HG03571 (cell line): Measurements from ENCODE around the gene CLIC4.
"Not testable (repeated sequence)": the region's sequence is repeated elsewhere in the genome, so short reads cannot be mapped to it uniquely, and the experiment has no call there.

Source experiments
- ATAC-seq: cut with Tn5 transposase; IDR thresholded peaks from one replicate; pipeline ENCODE4 v1.9.1; 2021; ENCODE audit not compliant: unreplicated experiment

CLIC4 gene

DNA sequence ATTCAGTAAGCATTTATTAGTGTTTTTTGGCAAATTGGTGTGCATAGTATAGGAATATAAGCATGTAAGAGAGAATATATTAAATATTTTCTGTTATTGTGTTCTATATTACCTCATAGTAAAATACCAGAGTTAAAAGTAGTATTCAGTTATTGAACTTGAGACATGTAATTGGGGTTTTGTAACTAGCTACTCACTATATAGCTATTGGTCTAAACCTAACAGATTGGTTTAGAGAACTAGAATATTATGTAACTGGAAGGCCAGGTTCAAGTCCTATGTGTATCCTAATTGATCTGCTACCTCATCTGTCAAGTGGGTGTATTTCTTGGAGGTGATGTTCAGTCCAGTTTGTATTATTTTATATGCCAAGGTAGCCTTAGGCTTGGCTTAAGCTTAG lies 26.3 kb downstream of the CLIC4 start:
- ATAC-seq: no peak

DNA sequence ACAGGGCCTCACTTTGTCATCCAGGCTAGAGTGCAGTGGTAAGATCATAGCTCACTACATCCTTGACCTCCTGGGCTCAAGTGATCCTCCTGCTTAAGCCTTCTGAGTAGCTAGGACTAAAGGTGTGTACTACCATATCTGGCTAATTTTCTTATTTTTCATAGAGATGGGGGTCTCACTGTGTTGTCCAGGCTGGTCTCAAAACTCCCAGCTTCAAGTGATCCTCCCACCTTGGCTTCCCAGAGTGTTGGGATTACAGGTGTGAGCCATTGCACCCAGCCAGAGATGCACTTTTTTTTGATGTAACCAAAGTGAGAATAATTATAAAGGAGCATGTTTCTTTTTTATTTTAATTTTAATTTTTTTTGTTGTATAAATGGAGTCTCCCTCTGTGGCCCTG lies 28.4 kb downstream of the CLIC4 start:
- ATAC-seq: no peak

DNA sequence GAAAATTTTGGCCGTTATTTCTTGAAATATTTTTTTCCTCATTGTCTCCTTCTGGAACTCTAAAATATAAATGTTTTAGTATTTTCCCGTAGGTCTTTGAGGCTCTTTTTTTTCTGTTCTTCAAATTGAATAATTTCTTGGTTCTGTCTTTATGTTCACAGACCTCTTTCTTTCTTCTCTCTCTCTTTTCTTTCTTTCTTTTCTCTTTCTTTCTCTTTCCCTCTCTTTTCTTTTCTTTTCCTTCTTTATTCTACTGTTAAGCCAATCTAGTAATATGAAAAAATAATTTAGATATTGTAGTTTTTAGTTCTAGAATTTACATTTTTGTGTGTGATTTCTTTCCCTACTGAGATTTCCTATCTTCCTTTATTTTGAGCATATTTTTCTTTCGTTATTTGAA lies 30.1 kb downstream of the CLIC4 start:
- ATAC-seq: no peak

DNA sequence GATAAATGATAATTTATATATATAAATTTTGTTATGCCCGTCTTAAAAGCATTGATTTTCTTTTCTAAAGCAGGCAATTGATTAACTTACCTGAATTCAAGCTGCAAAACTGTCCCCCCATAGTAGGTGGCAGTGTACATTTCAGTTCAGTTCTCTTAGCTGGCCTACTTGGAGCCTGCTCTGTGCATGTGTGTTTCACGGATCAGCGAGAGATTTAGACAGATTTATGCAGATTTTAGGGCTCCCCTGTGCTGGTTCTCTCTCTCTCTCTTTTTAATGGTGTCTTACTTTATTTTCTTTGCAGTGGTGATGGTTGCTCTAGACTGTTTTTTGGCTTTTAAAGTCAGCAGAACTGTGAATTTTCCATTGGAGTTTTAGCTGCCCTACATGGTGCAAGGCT lies 30.7 kb downstream of the CLIC4 start:
- ATAC-seq: no peak

DNA sequence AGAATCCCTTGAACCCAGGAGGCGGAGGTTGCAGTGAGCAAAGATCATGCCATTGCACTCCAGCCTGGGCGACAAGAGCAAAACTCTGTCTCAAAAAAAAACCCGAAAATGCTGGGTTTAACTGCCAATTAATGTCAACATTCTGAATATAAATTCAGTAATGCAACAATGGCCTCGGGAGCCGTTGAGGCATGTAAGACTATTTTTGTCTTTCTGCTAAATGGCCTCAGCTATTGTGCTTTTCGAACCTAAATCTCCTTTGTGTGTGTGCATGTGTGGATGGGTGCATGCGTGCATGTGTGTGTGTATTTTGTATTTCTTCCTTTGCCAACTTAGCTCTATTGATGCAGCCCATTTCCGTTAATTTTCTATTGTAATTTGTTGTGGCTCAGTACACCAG lies 31.6 kb downstream of the CLIC4 start:
- ATAC-seq: no peak

DNA sequence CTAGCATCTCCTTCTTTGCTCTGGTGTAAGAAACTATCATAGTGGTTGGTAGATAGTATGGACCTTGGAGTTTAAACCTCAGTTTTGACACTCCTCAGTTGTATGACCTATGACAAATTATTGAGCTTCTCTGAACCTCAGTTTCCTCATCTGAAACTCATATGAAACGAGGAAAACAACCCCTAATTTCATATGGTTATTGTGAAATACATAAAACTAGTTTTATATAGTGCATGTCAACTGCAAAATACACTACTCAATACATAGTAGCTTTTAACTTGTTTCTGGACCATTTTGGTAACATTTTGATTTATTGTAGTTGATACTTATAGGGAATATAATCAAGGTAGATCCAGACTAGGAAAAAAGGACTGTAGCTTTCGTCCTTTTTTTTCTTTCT lies 32.9 kb downstream of the CLIC4 start:
- ATAC-seq: no peak

DNA sequence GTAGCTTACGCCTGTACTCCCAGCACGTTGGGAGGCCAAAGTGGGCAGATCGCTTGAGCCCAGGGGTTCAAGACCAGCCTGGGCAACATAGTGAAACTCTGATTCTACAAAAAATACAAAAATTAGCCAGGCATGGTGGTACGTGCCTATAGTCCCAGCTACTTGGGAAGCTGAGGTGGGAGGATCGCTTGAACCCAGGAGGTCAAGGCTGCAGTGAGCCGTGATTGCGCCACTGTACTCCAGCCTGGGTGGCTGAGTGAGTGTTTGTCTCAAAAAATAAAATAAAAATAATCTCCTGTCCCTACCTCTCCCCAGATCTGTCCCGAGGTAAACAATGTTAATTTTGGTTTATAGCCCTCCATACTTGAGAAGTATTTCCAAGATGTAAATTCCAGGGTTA lies 34.0 kb downstream of the CLIC4 start:
- not testable (repeated sequence) for ATAC-seq

DNA sequence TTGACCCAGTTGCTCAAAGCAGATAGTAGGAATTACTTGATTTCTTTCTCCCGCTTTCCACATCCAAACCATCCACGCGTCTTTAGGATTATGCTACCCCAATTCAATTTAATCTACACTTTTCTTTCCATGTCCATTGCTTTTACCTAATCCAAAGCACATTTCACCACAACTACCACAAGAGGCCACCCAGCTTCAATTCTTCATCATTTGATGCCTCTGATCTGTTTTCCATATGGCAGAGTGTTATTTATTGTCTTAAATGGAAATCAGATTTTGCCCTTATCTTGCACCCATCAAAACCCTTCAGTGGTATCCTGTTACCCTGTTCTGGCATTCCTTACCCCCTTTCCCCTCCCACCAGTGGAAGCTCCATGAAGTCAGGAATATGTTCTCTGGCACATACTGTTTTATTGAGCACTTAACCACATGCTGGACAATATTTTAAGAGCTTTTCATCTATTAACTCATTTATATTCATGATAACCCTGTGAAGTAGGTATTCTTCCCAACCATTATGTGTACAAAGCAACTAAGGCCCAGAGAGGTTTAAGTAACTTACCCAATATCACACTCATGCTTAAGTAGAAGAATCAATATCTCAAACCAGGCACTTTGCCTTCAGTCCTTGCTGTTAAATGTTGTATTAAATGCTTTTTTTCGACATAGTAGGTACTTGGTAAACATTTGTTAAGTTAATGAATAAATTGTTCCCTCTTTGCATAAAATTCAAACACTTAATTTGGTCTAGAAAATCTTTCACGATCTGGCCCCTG lies 34.6 kb downstream of the CLIC4 start:
- ATAC-seq: no peak

DNA sequence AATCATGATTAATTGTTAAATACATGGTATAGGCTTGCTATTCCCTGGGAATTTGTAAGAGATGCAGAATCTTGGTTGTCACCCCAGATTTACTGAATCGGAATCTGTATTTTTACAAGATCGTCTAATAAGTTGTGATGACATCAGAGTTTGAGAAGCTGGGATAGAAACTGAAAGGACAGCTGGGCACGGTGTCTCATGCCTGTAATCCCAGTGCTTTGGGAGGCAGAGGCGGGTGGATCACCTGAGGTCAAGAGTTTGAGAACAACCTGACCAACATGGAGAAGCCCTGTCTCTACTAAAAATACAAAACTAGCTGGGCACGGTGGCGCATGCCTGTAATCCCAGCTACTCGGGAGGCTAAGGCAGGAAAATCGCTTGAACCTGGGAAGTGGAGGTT lies 35.4 kb downstream of the CLIC4 start:
- ATAC-seq: not testable (repeated sequence)

DNA sequence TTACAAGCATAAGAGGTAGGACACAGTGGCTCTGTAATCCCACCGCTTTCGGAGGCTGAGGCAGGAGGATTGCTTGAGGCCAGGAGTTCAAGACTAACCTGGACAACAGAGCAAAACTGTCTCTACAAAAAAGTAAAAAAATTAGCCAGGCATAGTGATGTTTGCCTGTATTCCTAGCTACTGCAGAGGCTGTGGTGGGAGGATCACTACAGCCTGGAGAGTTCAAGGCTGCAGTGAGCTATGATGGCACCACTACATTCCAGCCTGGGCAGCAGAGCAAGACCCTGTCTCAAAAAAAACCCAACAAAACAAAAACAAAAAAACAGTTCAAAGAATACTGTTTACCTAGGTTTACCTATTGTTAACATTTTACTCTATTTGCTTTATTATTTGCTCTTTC lies 37.4 kb downstream of the CLIC4 start:
- no peak for ATAC-seq

DNA sequence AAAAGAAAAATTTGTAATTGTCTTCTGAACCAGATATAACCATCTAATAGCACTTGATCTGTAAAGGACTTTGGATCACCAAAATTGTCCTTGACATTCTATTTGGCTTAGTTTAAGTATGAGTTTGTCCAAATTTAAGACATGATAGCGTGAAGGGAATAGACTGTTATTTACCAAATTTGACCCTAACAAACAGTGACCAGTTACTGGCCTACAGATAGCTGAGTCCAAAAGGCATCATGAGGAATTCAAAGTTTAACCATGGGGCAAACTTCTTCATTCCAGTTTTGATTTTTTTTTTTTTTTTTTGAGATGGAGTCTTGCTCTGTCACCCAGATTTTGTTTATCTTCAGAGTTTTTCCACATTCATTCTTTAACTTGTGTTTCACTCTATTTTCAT lies 38.5 kb downstream of the CLIC4 start:
- ATAC-seq: no peak

DNA sequence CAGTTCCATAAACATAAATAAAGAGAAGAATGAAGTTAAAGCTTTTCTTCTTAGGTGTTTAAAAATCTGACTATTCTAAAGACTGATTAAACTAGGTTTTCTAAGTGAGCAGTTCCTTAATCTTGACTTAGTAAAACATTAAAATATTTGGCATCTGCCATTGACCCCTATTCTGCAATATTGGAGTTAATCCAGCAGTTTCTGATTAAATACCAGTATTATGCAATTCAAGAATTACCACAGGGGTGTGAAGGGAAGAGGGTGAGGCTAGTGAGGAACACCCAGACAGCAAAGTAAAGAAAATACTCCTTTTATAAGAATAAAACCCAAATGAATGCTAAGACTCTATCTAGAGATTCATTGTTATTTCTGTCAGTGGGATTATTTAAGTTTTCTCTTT lies 40.9 kb downstream of the CLIC4 start:
- no peak for ATAC-seq

DNA sequence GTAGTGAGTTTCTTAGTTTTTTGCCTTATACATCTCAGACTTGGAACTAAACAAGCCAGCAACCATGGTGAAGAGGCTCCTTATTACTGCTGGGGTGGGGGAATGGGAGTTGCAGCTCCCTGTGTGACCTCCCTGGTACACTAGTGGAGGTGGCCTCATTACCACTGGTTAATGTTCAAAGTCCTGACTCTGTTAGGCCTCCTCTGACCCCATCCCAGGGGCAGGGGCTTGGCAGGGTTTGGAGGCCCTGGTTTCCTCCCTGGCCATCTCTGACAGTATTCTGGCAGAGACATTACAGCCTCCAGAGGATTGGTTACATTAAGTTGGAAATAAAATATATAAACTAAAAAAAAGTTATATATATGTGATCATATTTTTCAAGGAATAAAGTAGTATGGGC lies 45.2 kb downstream of the CLIC4 start:
- no peak for ATAC-seq

DNA sequence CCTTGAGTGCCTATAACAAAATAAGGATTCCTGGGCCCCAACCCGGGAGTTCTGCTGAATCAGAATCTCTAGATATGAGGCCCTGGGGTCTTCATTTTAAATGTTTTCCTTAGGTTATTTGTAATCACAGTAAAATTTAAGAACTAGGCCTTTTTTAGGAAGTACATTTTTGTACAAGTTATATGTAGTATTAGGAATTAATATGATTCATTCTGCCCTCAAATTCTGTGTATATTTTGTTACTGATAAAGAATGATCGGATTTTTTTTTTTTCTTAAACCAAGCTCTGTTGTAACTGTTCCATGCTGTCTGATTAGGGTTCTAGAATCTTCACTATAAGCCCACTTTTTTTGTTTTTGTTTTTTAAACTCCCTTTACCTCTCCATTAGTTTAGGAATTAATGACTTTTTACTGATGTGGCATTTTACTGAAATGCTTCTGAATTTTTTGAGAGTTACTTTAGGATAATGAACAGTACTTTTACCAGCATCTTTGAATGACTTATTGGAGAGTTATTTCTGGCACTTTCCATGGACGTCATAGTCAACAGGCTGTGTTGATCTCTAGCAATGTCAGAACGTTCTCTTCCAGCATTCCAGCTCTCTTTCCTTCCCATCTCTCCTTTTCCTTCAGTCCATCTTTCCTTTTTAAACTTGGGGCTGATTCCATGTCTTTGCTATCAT lies 48.3 kb downstream of the CLIC4 start:
- no peak for ATAC-seq

DNA sequence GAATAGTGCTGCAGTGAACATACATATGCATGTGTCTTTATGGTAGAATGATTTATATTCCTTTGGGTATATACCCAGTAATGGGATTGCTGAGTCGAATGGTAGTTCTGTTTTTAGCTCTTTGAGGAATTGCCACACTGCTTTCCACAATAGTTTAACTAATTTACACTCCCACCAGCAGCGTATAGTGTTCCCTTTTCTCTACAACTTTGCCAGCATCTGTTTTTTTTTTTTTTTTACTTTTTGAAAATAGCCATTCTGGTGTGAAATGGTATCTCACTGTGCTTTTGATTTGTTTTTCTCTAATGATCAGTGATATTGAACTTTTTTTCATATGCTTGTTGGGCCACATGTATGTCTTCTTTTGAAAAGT lies 48.9 kb downstream of the CLIC4 start:
- ATAC-seq: not testable (repeated sequence)

DNA sequence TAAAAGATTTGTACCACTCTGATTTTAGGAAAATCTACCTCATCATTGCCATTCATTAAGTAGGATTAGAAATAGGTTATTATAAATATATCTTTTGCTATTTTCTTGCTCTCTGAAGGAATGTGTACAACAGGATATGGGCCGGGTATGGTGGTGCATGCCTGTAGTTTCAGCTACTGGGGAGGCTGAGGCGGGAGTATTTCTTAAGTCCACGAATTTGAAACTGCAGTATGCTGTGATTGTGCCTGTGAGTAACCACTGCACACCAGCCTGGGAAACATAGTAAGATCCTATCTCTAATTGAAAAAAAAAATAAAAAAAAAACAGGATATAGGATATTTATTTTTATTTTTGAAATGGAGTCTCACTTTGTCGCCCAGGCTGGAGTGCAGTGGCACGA lies 50.0 kb downstream of the CLIC4 start:
- no peak for ATAC-seq

DNA sequence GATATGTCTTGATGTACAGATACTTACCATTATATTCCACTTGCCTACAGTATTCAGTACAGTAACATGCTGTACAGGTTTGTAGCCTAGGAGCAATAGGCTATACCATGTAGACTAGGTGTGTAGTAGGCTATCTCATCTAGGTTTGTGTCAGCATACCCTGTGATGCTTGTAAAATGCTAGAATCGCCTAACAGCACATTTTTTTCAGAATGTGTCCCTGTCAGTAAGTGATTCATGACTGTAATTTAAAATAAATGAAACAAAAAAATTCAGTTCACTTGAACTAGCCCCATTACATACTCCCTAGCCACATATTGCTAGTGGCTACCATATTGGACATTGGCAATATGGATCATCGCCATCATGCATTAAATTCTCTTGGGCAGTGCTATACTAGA lies 51.3 kb downstream of the CLIC4 start:
- ATAC-seq: no peak

DNA sequence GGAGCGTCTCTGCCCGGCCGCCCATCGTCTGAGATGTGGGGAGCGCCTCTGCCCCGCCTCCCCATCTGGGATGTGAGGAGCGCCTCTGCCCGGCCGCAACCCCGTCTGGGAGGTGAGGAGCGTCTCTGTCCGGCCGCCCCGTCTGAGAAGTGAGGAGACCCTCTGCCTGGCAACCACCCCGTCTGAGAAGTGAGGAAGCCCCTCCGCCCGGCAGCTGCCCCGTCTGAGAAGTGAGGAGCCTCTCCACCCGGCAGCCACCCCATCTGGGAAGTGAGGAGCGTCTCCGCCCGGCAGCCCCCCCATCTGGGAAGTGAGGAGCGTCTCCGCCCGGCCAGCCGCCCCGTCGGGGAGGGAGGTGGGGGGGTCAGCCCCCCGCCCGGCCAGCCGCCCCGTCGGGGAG lies 54.0 kb downstream of the CLIC4 start:
- not testable (repeated sequence) for ATAC-seq

DNA sequence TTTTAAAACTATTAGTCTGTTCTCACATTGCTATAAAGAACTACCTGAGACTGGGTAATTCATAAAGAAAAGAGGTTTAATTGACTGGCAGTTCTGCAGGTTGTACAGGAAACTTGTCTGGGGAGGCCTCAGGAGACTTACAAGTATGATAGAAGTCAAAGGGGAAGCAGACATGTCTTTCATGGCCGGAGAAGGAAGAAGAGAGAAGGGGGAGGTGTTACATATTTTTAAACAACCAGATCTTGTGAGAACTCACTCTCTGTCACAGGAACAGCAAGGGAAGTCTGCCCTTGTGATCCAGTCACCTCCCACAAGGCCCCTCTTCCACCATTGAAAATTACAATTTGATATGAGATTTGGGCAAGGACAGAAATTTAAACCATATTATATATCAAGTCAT lies 55.9 kb downstream of the CLIC4 start:
- no peak for ATAC-seq

DNA sequence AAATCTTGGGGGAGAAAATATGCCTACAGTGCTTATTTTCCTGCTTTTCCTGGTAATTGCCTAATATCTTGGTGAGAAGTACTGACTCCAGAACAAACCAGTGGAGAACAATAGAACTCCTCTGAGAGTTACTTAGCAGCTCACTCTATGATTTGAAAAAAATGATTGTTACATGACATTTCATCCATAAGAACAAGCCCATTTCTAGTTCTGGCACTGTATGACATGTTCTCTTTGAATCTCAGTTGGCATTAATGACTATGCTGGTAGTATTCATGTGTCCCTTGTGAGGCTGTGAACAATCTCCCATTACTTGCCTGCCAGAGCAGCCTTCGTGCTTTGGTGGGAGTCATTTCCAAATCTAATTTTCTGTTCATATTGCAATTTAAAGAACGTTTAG lies 58.0 kb downstream of the CLIC4 start:
- no peak for ATAC-seq

DNA sequence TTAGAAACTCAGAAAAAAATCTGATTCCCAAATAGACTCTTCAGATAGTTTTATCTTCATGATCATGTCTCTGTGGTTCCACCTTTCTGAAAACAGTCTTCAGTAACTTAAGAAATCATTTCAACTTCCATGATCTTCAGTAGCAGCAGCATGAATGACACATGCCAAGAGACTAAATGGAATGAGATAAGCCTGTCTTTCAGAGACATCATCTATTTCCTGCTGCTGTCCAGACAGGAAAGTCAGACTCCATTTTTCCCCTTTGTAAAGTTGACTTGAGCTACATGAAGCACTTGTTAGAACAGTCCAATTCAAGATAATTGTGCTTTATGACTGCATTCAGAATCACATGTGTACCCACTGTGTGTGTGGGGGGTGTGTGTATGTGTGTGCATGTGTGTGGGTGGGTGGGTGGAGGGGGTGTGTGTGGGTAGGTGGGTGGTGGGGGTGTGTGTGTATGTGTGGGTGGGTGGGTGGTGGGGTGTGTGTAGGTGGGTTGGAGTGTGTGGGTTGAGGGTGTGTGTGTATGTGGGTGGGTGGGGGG lies 58.8 kb downstream of the CLIC4 start:
- ATAC-seq: no peak

DNA sequence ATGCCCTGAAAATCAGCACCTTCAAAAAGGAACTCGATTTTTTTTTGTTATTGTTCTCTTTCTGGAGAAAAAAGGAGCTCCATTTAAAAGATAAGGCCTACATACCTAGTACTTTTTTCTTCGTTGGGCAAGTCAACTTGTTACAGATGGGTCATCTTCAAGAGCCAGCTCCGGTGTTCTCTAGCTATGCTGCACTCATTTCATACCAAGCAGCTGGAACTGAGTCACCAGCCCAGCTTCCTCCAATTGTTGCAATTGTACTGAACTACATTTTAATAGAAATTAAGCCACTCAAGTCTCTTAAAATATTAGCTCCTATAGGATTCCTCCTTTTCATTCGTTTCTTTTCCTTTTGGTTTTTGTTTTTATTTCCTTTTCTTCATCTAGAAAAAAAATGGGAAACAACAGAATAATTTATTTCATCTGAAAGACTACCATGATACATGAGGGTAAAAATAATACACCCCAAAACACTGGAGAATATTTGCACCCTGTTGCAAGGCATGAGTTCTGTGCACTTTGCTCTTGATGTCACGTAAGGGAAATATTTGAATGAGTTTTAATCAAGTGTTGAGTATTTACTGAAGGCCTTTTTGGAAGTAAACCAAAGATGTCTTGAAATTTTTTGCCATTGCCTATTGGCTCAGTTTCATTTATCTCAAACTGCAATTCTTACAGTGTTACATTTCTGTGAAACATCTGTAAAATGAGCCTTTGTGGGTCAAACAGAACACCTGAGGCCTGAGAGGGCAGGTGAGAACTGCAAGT lies 60.5 kb downstream of the CLIC4 start:
- ATAC-seq: no peak
